Fibroblast of pulmonary artery (primary cell): ENCODE results near the gene NANS.
"Not testable (repeated sequence)": the region's sequence is repeated elsewhere in the genome, so short reads cannot be mapped to it uniquely, and the experiment has no call there.

Experiments
- DNase-seq: peaks from one replicate; pipeline ENCODE4 v3.0.0-alpha.2; 2010; ENCODE audit warnings: low read depth
- H3K4me3 ChIP-seq: replicated peaks from 2 replicates; pipeline ENCODE4 v1.5.1; 2011; ENCODE audit warnings: low read depth, mild to moderate bottlenecking, control low read depth, low read length, moderate library complexity
- TF ChIP-seq, protein P1 (sequence below): IDR thresholded peaks from 2 replicates; pipeline ENCODE4 v1.5.1; 2011; ENCODE audit warnings: mild to moderate bottlenecking, control low read depth, low read length, inconsistent platforms; ENCODE audit errors: missing control alignments

Gene NANS

GRCh38 chr9:98011122-98011521, 45.4 kb upstream of the NANS start:
- no peak overlapping the region for H3K4me3 ChIP-seq
- no peak for DNase-seq
- TF ChIP-seq, protein P1, sequence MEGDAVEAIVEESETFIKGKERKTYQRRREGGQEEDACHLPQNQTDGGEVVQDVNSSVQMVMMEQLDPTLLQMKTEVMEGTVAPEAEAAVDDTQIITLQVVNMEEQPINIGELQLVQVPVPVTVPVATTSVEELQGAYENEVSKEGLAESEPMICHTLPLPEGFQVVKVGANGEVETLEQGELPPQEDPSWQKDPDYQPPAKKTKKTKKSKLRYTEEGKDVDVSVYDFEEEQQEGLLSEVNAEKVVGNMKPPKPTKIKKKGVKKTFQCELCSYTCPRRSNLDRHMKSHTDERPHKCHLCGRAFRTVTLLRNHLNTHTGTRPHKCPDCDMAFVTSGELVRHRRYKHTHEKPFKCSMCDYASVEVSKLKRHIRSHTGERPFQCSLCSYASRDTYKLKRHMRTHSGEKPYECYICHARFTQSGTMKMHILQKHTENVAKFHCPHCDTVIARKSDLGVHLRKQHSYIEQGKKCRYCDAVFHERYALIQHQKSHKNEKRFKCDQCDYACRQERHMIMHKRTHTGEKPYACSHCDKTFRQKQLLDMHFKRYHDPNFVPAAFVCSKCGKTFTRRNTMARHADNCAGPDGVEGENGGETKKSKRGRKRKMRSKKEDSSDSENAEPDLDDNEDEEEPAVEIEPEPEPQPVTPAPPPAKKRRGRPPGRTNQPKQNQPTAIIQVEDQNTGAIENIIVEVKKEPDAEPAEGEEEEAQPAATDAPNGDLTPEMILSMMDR = no peak

GRCh38 chr9:98016137-98016680, 40.3 kb upstream of the NANS start:
- no peak for DNase-seq
- TF ChIP-seq, protein P1 = no peak
- no peak overlapping the region for H3K4me3 ChIP-seq

DNA sequence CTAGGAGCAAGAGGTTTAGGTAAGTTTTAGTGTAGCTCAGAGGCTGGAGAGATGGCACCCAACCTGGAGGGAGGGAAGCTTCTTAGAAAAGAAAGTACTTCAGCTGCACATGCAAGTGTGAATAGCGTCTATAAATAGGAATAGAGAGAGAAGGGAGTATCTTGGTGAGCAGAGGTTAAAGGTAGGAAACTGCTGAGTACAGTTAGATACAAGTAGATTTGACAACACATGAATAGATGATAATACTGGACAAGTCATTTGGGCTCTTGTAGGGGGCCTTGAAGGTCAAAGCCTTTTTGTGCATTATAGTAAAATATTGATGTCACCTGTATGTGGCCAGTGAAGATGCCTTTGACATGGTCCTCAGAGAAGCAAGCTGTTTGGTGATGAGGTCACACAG, 39.2 kb upstream of the NANS start:
- TF ChIP-seq, protein P1 = no peak
- no peak for DNase-seq
- H3K4me3 ChIP-seq = no peak overlapping the region

- no peak overlapping the region for H3K4me3 ChIP-seq
- no peak for DNase-seq
- TF ChIP-seq, protein P1 = no peak
Measured at GRCh38 chr9:98018347-98018746, 38.2 kb upstream of the NANS start.

DNA sequence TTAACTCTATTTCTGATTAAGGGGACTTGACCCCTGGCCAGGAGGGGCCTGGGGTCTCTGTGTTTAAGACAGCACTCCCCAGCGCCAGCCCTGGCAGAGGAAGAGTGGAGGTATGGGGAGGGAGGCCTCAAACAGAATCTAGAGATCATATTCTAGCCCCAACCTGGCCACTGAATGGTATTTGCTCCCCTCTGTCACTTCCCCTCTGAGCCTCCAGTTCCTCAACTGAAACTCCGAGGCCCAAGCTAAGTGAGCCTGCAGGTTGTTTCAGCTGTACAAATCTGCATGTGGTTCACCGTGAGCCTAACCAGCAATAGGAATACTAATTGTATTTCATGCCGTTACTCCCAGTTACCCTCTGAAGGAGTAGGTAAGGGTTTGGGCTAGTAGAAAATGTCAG, 37.4 kb upstream of the NANS start:
- DNase-seq = no peak
- no peak overlapping the region for H3K4me3 ChIP-seq
- TF ChIP-seq, protein P1 = no peak

- DNase-seq, H3K4me3 ChIP-seq: not testable (repeated sequence)
Measured at GRCh38 chr9:98019869-98020268, 36.7 kb upstream of the NANS start.

DNA sequence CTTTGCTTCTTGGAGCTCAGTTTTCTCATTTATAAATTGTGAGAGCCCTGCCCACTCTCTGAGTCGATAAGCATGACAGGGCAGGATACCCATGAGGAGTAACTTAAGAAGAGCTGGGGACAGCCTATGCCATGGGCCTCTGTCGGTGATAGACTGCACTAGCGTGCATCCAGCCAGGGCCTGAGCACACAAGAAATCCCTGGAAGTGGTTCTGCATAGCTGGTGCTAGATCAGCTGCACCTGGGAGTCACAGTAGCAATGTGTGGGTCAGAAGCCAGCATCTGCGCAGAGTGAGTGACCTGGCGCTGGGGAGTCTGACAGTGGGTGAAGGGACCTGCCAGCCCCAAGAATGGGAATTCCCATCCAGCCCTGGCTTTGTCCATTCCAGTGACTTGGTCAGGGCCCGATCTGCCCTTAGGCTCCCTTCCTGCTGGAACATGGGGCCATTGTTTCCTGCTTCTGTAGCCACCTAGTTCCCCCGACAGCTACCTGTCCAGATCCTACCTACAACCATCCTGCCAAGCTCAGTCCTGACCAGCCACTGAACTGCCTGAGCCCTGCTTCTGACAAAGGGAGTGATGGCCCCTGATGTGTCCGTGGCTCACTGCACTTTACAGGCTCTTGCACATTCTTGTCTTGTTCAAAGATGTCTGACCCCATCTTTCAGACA, 35.9 kb upstream of the NANS start:
- no peak overlapping the region for H3K4me3 ChIP-seq
- TF ChIP-seq, protein P1 = no peak
- no peak for DNase-seq
